ENCODE results near the gene BCAS3.
"Not testable (repeated sequence)": the region's sequence is repeated elsewhere in the genome, so short reads cannot be mapped to it uniquely, and the experiment has no call there.

Gene BCAS3

DNA sequence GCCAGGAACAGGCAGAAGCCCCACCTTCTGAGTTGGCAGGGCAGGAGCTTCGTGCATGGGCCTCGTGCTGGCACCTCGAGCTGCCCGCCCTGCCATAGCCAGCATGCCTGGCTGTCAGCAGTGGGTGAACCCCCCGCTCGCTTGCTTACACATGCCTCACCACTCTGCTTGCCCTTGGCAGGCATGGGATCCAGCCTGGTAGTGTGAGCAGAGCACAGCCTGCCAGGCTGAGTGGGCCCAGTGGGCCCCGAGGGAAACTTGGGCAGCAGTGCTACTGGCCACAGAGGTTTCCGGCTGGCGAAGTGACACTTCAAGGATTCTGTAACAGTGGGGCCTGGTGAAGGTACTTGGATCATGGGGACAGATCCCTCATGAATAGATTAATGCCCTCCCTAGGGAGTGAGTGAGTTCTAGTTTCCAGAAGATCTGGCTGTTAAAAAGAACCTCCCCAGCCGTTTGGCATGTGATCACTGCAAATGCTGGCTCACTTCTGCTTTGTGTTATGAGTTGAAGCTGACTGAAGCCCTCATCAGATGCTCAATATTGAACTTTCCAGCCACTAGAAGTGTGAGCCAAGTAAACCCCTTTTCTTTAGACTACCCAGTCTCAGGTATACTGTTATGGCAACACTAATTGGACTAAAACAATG, 114.7 kb downstream of the BCAS3 start:
- ChIA-PET POLR2A (no interaction called here), CTCF (no interaction called here)
- no peak for DNase-seq (ENCODE audit: extremely low spot score)
- no peak for TF ChIP-seq L3MBTL2 (conservative IDR thresholded peaks at IDR 0.05)
- no peak for TF ChIP-seq HDGF (IDR thresholded peaks at IDR 0.05; ENCODE audit: borderline replicate concordance)
- no peak for TF ChIP-seq FOXA1 (IDR thresholded peaks at IDR 0.05)
- TF ChIP-seq TARDBP (IDR thresholded peaks at IDR 0.05), result no peak
- no peak for TF ChIP-seq ARNT (IDR thresholded peaks at IDR 0.05)
- TF ChIP-seq CTBP1 (IDR thresholded peaks at IDR 0.05; ENCODE audit: borderline replicate concordance), result no peak
- TF ChIP-seq SUZ12 (IDR thresholded peaks at IDR 0.05), result no peak
- TF ChIP-seq BHLHE40 (IDR thresholded peaks at IDR 0.05; ENCODE audit: borderline replicate concordance), result no peak
- TF ChIP-seq LEF1 (IDR thresholded peaks at IDR 0.05; ENCODE audit: borderline replicate concordance), result no peak
- no peak for TF ChIP-seq ZNF384 (IDR thresholded peaks at IDR 0.05)
- TF ChIP-seq ELF4 (IDR thresholded peaks at IDR 0.05), result no peak
- TF ChIP-seq NFRKB (IDR thresholded peaks at IDR 0.05), result no peak
- no peak for TF ChIP-seq FOXM1 (IDR thresholded peaks at IDR 0.05; ENCODE audit: borderline replicate concordance)
- no peak for TF ChIP-seq SP1 (IDR thresholded peaks at IDR 0.05)
- no peak for TF ChIP-seq FOXK2 (IDR thresholded peaks at IDR 0.05)
- TF ChIP-seq, protein P1, sequence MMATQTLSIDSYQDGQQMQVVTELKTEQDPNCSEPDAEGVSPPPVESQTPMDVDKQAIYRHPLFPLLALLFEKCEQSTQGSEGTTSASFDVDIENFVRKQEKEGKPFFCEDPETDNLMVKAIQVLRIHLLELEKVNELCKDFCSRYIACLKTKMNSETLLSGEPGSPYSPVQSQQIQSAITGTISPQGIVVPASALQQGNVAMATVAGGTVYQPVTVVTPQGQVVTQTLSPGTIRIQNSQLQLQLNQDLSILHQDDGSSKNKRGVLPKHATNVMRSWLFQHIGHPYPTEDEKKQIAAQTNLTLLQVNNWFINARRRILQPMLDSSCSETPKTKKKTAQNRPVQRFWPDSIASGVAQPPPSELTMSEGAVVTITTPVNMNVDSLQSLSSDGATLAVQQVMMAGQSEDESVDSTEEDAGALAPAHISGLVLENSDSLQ (IDR thresholded peaks at IDR 0.05), result no peak

DNA sequence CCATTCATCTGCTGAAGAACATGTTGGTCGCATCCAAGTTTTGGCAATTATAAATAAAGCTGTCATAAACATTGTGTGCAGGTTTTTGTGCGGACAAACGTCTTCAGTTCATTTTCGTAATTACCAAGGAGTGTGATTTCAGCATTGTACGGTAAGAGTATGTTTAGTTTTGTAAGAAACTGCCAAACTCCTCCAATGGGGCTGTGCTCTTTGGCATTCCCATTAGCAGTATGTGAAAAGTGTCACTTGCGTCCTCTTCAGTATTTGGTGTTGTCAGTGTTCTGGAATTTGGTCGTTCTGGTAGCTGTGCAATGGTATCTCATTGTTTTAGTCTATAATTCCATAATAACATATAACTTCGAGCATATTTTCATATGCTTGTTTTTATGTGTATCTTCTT, 120.9 kb downstream of the BCAS3 start:
- ChIA-PET CTCF (no interaction called here), POLR2A (no interaction called here)
- TF ChIP-seq L3MBTL2 (conservative IDR thresholded peaks at IDR 0.05), result no peak
- TF ChIP-seq, protein P1 (IDR thresholded peaks at IDR 0.05), result no peak
- no peak for DNase-seq (ENCODE audit: extremely low spot score)

DNA sequence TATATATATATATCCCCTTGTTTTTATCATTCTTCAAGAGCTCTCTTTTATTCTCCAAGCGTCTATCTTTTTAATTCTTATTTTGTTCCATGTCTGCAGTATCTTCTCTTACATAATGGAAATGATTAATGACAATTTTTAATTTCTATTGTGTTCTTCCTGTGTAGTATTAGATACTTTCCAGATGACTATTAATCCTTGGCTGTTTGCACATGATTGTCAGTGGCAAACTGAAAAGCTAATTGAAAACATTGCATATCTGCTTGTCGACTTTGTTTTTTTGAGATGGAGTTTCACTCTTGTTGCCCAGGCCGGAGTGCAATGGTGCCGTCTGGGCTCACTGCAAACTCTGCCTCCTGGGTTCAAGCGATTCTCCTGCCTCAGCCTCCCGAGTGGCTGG, 124.7 kb downstream of the BCAS3 start:
- CTCF ChIA-PET, result no interaction called here
- POLR2A ChIA-PET, result no interaction called here
- no peak for TF ChIP-seq FOXM1 (IDR thresholded peaks at IDR 0.05; ENCODE audit: borderline replicate concordance)
- TF ChIP-seq ARNT (IDR thresholded peaks at IDR 0.05), result no peak
- TF ChIP-seq HDGF (IDR thresholded peaks at IDR 0.05; ENCODE audit: borderline replicate concordance), result no peak
- no peak for TF ChIP-seq SP1 (IDR thresholded peaks at IDR 0.05)
- no peak for TF ChIP-seq LEF1 (IDR thresholded peaks at IDR 0.05; ENCODE audit: borderline replicate concordance)
- no peak for TF ChIP-seq BHLHE40 (IDR thresholded peaks at IDR 0.05; ENCODE audit: borderline replicate concordance)
- no peak for TF ChIP-seq CTBP1 (IDR thresholded peaks at IDR 0.05; ENCODE audit: borderline replicate concordance)
- no peak for TF ChIP-seq ZNF384 (IDR thresholded peaks at IDR 0.05)
- TF ChIP-seq FOXK2 (IDR thresholded peaks at IDR 0.05), result no peak
- no peak for TF ChIP-seq FOXA1 (IDR thresholded peaks at IDR 0.05)
- TF ChIP-seq L3MBTL2 (conservative IDR thresholded peaks at IDR 0.05), result no peak
- TF ChIP-seq ELF4 (IDR thresholded peaks at IDR 0.05), result no peak
- no peak for TF ChIP-seq SUZ12 (IDR thresholded peaks at IDR 0.05)
- no peak for DNase-seq (ENCODE audit: extremely low spot score)

DNA sequence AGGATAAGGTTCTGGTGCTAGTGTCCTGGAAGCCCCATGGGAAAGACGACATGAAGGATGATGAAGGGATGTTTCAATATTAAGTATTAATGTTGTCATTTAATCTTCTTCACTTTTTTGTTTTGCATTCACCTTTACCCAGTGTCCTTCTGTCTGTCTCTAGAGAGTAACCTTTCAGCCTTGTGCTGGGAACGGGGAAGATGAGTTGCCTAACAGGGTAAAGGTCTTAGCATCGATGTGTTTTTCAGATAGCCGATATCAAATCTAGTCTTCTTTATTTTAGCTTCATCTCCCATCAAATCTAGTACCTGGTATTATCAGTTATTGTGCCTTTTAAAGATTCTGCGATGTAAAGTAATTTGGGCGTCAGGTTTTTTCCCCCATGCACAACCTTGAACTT, 125.4 kb downstream of the BCAS3 start:
- no peak for TF ChIP-seq FOXM1 (IDR thresholded peaks at IDR 0.05; ENCODE audit: borderline replicate concordance)
- TF ChIP-seq HDGF (IDR thresholded peaks at IDR 0.05; ENCODE audit: borderline replicate concordance), result no peak
- TF ChIP-seq, protein P1 (IDR thresholded peaks at IDR 0.05), result no peak
- no peak for TF ChIP-seq ZNF384 (IDR thresholded peaks at IDR 0.05)
- TF ChIP-seq L3MBTL2 (conservative IDR thresholded peaks at IDR 0.05), result no peak
- no peak for TF ChIP-seq LEF1 (IDR thresholded peaks at IDR 0.05; ENCODE audit: borderline replicate concordance)
- no peak for TF ChIP-seq ARNT (IDR thresholded peaks at IDR 0.05)
- TF ChIP-seq SP1 (IDR thresholded peaks at IDR 0.05), result no peak
- no peak for TF ChIP-seq CTBP1 (IDR thresholded peaks at IDR 0.05; ENCODE audit: borderline replicate concordance)
- no peak for TF ChIP-seq BHLHE40 (IDR thresholded peaks at IDR 0.05; ENCODE audit: borderline replicate concordance)
- ChIA-PET POLR2A (no interaction called here), CTCF (no interaction called here)
- no peak for DNase-seq (ENCODE audit: extremely low spot score)

DNA sequence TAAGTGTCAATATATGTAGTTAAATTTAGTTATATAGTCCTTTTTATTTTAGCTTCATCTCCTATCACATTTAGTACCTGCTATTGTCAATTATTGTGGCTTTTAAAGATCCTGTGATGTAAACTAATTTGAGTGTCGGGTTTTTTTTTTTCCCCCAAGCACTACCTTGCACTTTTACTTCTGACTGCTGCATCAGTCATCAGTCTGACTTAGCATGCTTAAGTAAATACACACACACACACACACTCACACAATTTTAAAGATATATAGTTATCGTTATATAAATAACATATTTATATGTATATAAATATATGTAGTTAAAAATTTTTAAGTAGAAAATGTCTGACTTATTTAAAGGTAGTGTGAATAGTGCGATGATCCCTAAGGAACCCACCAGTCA, 127.2 kb downstream of the BCAS3 start:
- no peak for TF ChIP-seq SP1 (IDR thresholded peaks at IDR 0.05)
- TF ChIP-seq ZNF384 (IDR thresholded peaks at IDR 0.05), result no peak
- no peak for TF ChIP-seq FOXA1 (IDR thresholded peaks at IDR 0.05)
- no peak for TF ChIP-seq ELF4 (IDR thresholded peaks at IDR 0.05)
- no peak for TF ChIP-seq SUZ12 (IDR thresholded peaks at IDR 0.05)
- TF ChIP-seq BHLHE40 (IDR thresholded peaks at IDR 0.05; ENCODE audit: borderline replicate concordance), result no peak
- no peak for TF ChIP-seq CTBP1 (IDR thresholded peaks at IDR 0.05; ENCODE audit: borderline replicate concordance)
- TF ChIP-seq, protein P1 (IDR thresholded peaks at IDR 0.05), result no peak
- no peak for TF ChIP-seq TARDBP (IDR thresholded peaks at IDR 0.05)
- TF ChIP-seq L3MBTL2 (conservative IDR thresholded peaks at IDR 0.05), result no peak
- TF ChIP-seq HDGF (IDR thresholded peaks at IDR 0.05; ENCODE audit: borderline replicate concordance), result no peak
- no peak for TF ChIP-seq NFRKB (IDR thresholded peaks at IDR 0.05)
- no peak for TF ChIP-seq FOXM1 (IDR thresholded peaks at IDR 0.05; ENCODE audit: borderline replicate concordance)
- TF ChIP-seq FOXK2 (IDR thresholded peaks at IDR 0.05), result no peak
- no peak for TF ChIP-seq LEF1 (IDR thresholded peaks at IDR 0.05; ENCODE audit: borderline replicate concordance)
- TF ChIP-seq ARNT (IDR thresholded peaks at IDR 0.05), result no peak
- DNase-seq (ENCODE audit: extremely low spot score), result no peak
- CTCF ChIA-PET, result no interaction called here
- POLR2A ChIA-PET, result no interaction called here

DNA sequence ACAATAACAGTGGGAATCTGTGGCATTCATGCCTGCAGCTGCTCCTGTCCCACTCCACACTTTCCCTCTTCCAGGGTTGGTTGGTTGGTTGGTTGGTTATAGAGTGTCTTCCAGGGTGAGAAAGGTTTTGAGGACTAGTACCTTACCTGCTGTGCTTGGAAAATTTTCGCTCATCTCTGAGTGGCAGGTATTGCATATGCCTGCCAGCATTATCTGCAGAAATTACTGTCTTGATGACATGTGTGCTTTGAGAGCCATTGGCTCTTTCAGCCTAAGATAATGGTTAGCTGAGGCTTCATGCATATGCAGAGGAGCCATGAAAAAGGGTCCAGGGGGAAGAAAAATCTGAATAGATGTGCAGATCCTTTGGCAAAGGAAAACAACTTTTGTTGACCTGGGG, 131.8 kb downstream of the BCAS3 start:
- ChIA-PET CTCF (no interaction called here), POLR2A (no interaction called here)
- no peak for TF ChIP-seq NFRKB (IDR thresholded peaks at IDR 0.05)
- TF ChIP-seq FOXK2 (IDR thresholded peaks at IDR 0.05), result no peak
- no peak for TF ChIP-seq BHLHE40 (IDR thresholded peaks at IDR 0.05; ENCODE audit: borderline replicate concordance)
- no peak for TF ChIP-seq TARDBP (IDR thresholded peaks at IDR 0.05)
- TF ChIP-seq L3MBTL2 (conservative IDR thresholded peaks at IDR 0.05), result no peak
- TF ChIP-seq ARNT (IDR thresholded peaks at IDR 0.05), result no peak
- TF ChIP-seq FOXA1 (IDR thresholded peaks at IDR 0.05), result no peak
- no peak for TF ChIP-seq ZNF384 (IDR thresholded peaks at IDR 0.05)
- DNase-seq (ENCODE audit: extremely low spot score), result no peak

DNA sequence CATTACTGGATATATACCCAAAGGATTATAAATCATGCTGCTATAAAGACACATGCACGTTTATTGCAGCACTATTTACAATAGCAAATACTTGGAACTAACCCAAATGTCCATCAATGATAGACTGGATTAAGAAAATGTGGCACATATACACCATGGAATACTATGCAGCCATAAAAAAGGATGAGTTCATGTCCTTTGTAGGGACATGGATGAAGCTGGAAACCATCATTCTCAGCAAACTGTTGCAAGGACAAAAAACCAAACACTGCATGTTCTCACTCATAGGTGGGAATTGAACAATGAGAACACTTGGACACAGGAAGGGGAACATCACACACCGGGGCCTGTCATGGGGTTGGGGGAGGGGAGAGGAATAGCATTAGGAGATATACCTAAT, 137.3 kb downstream of the BCAS3 start:
- DNase-seq (ENCODE audit: extremely low spot score); POLR2A ChIA-PET: not testable (repeated sequence)

More for the DNA sequence above, 137.3 kb downstream of the BCAS3 start:
- CTCF ChIA-PET, result not testable (repeated sequence)
